Mesenchymal stem cell (in vitro differentiated cells and primary cell): Measurements from ENCODE around the gene ZNF268.

Experiments used
- DNase-seq: peaks from one replicate; pipeline ENCODE4 v3.0.0-alpha.2; 2013
- H2AFZ ChIP-seq: one replicate; pipeline ENCODE4 v1.6.1; 2013; ENCODE audit warnings: low read depth, mild to moderate bottlenecking, control low read depth, inconsistent platforms, low read length, moderate library complexity
- H2AK5ac ChIP-seq: 2 replicates; pipeline ENCODE4 v1.6.1; 2013; ENCODE audit warnings: low read length, moderate library complexity, mild to moderate bottlenecking, inconsistent platforms; ENCODE audit not compliant: severe bottlenecking
- H2BK120ac ChIP-seq: one replicate; pipeline ENCODE4 v1.6.1; 2013; ENCODE audit warnings: low read depth, mild to moderate bottlenecking, inconsistent platforms, low read length, moderate library complexity
- H2BK12ac ChIP-seq, 2 experiments: one replicate each; pipeline ENCODE4 v1.6.1; 2013; ENCODE audit warnings: inconsistent platforms in 2 of 2, low read length in 2 of 2, mild to moderate bottlenecking in 2 of 2, moderate library complexity in 2 of 2, control low read depth in 1 of 2
- H2BK15ac ChIP-seq: one replicate; pipeline ENCODE4 v1.6.1; 2013; ENCODE audit warnings: mild to moderate bottlenecking, low read depth, inconsistent platforms; ENCODE audit not compliant: poor library complexity, severe bottlenecking
- H2BK5ac ChIP-seq: 2 replicates; pipeline ENCODE4 v1.6.1; 2013; ENCODE audit warnings: low read depth, mild to moderate bottlenecking, low read length, control low read depth, inconsistent platforms; ENCODE audit not compliant: poor library complexity, severe bottlenecking
- H3K14ac ChIP-seq, 2 experiments: one replicate each; pipeline ENCODE4 v1.6.1; 2013; ENCODE audit warnings: inconsistent platforms in 2 of 2, low read length in 2 of 2, control low read depth in 1 of 2, mild to moderate bottlenecking in 1 of 2, moderate library complexity in 1 of 2
- H3K18ac ChIP-seq, 2 experiments: one replicate each; pipeline ENCODE4 v1.6.1; 2013; ENCODE audit warnings: inconsistent platforms in 2 of 2, low read length in 2 of 2, control low read depth in 1 of 2, low read depth in 1 of 2, mild to moderate bottlenecking in 1 of 2
- H3K23ac ChIP-seq, 2 experiments: one replicate each; pipeline ENCODE4 v1.6.1; 2013; ENCODE audit warnings: inconsistent platforms in 2 of 2, low read length in 2 of 2, mild to moderate bottlenecking in 2 of 2, moderate library complexity in 2 of 2, control low read depth in 1 of 2
- H3K27ac ChIP-seq: 2 replicates; pipeline ENCODE4 v1.5.1; 2013; ENCODE audit warnings: mild to moderate bottlenecking, moderate library complexity, low read length, control low read depth, inconsistent platforms; ENCODE audit not compliant: poor library complexity, severe bottlenecking
- H3K27me3 ChIP-seq, 2 experiments: 2 replicates each; pipeline versions ENCODE4 v1.6.1 to v1.7.0; 2013; ENCODE audit warnings: low read length in 2 of 2, mild to moderate bottlenecking in 2 of 2, moderate library complexity in 2 of 2, control low read depth in 1 of 2, inconsistent platforms in 1 of 2; ENCODE audit not compliant: control insufficient read depth in 1 of 2, insufficient read depth in 1 of 2
- H3K36me3 ChIP-seq, 2 experiments: 2 replicates each; pipeline versions ENCODE4 v1.6.1 to v1.7.0; 2013; ENCODE audit warnings: low read length in 2 of 2, control low read depth in 1 of 2, inconsistent platforms in 1 of 2, low read depth in 1 of 2, mild to moderate bottlenecking in 1 of 2; ENCODE audit not compliant: insufficient read depth in 2 of 2, control insufficient read depth in 1 of 2
- H3K4ac ChIP-seq, 2 experiments: one replicate each; pipeline ENCODE4 v1.6.1; 2013; ENCODE audit warnings: inconsistent platforms in 2 of 2, low read length in 2 of 2, mild to moderate bottlenecking in 2 of 2, moderate library complexity in 2 of 2, control low read depth in 1 of 2, low read depth in 1 of 2
- H3K4me1 ChIP-seq: 2 replicates; pipeline ENCODE4 v1.6.1; 2013; ENCODE audit warnings: low read depth, low read length, control low read depth; ENCODE audit not compliant: control insufficient read depth, insufficient read depth
- H3K4me2 ChIP-seq: 2 replicates; pipeline ENCODE4 v1.6.1; 2013; ENCODE audit warnings: low read length, mild to moderate bottlenecking, inconsistent platforms; ENCODE audit not compliant: poor library complexity, severe bottlenecking
- H3K4me3 ChIP-seq, 2 experiments: 2 replicates each; pipeline versions ENCODE4 v1.5.1 to v1.7.0; 2013; ENCODE audit warnings: low read length in 2 of 2, mild to moderate bottlenecking in 2 of 2, control low read depth in 1 of 2, low read depth in 1 of 2; ENCODE audit not compliant: insufficient read depth in 1 of 2
- H3K79me1 ChIP-seq: replicated peaks from 2 replicates; pipeline ENCODE4 v1.6.1; 2013; ENCODE audit warnings: mild to moderate bottlenecking, control low read depth, low read length, inconsistent platforms; ENCODE audit not compliant: poor library complexity, severe bottlenecking
- H3K9ac ChIP-seq: 2 replicates; pipeline ENCODE4 v1.7.0; 2013; ENCODE audit warnings: mild to moderate bottlenecking, low read length, moderate library complexity
- H3K9me3 ChIP-seq: 2 replicates; pipeline ENCODE4 v1.7.0; 2013; ENCODE audit warnings: mild to moderate bottlenecking, low read length; ENCODE audit not compliant: control insufficient read depth
- H4K8ac ChIP-seq: one replicate; pipeline ENCODE4 v1.6.1; 2013; ENCODE audit warnings: inconsistent platforms, mild to moderate bottlenecking, low read length, moderate library complexity
- H4K91ac ChIP-seq: one replicate; pipeline ENCODE4 v1.6.1; 2013; ENCODE audit warnings: mild to moderate bottlenecking, low read length, inconsistent platforms
- WGBS: methylation state at CpG from one replicate; pipeline ENCODE4 v1.1.7; 2013; ENCODE audit warnings: mixed read lengths; 5-methylcytosine and 5-hydroxymethylcytosine counted together

ZNF268 gene

DNA sequence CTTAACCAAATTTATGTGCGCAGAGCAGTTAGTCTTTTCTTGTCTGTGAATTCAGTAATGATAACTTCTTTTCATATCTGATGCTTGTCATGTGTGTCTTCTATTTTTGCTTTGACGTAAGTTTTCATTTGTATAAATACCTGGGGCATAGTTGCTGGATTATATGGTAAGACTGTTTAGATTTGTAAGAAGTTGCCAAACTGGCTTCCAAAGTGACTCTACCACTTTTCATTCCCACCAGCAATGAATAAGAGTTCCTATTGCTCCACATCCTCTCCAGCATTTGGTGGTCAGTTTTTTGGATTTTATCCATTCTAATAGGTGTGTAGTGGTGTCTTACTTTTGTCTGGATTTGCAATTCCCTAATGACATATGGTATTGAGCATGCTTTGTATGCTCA, 8.9 kb downstream of the ZNF268 start:
- H3K27me3 ChIP-seq = no peaks in the 10 kb centered on the region
- DNase-seq = no peak
- H2AK5ac ChIP-seq = no peak overlapping the region

DNA sequence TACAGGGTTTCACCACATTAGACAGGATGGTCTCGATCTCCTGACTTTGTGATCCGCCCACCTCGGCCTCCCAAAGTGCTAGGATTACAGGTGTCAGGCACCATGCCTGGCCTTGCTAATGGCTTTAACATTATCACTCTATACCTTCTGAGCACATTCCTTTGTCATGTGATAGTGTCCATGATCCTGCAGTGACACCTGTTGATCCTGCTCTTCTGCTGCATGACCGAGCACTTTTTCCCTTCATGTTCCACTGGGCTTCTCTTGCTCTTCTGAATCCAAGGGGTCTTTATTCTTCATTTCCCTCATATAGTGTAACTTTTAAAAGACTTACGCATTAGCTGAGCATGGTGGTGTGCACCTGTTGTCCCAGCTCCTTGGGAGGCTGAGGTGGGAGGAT, 11.6 kb downstream of the ZNF268 start:
- H2BK120ac ChIP-seq = no peak overlapping the region
- H3K27ac ChIP-seq = no peak overlapping the region
- no peak overlapping the region for H3K14ac ChIP-seq
- H4K8ac ChIP-seq = no peak overlapping the region
- H3K27me3 ChIP-seq = no peaks in the 10 kb centered on the region
- H3K4me2 ChIP-seq = no peak overlapping the region
- H3K36me3 ChIP-seq = peaks cover 64 to 85% of the 10 kb centered on the region in 2 experiments
- H3K9me3 ChIP-seq = peaks cover 86% of the 10 kb centered on the region
- H3K79me1 ChIP-seq = peaks cover 22% of the 10 kb centered on the region
- peak overlapping the region in 1 of 2 experiments; percentile 45 for H3K4me3 ChIP-seq
- no peaks in the 10 kb centered on the region for H3K4me1 ChIP-seq
- DNase-seq = no peak
- H4K91ac ChIP-seq = no peak overlapping the region
- H2BK15ac ChIP-seq = no peak overlapping the region
- no peak overlapping the region for H2AK5ac ChIP-seq
- H2BK5ac ChIP-seq = no peak overlapping the region
- H3K18ac ChIP-seq = no peak overlapping the region
- H2BK12ac ChIP-seq = no peak overlapping the region
- H3K4ac ChIP-seq = no peak overlapping the region
- H3K9ac ChIP-seq = no peak overlapping the region
- no peak overlapping the region for H2AFZ ChIP-seq
- no peak overlapping the region for H3K23ac ChIP-seq
- over 99% methylated on average over 5 of the region's 5 CpGs for WGBS

More for the DNA sequence above, 8.9 kb downstream of the ZNF268 start:
- Histone ChIP-seq H3K9me3 (peaks cover 100% of the 10 kb centered on the region), H3K14ac (no peak overlapping the region), H3K9ac (no peak overlapping the region), H2BK120ac (no peak overlapping the region), H3K4me3 (peak overlapping the region in 1 of 2 experiments; percentile 25), H3K79me1 (peaks cover 30% of the 10 kb centered on the region), H4K91ac (no peak overlapping the region), H3K27ac (no peak overlapping the region), H2BK5ac (no peak overlapping the region), H3K23ac (no peak overlapping the region), H2BK15ac (no peak overlapping the region), H3K36me3 (peaks cover 76 to 100% of the 10 kb centered on the region in 2 experiments), H3K4ac (no peak overlapping the region), H3K4me2 (no peak overlapping the region), H4K8ac (no peak overlapping the region), H3K4me1 (no peaks in the 10 kb centered on the region), H2AFZ (no peak overlapping the region), H2BK12ac (no peak overlapping the region), H3K18ac (no peak overlapping the region)
- 100% methylated on average over 1 of the region's 2 CpGs for WGBS

DNA sequence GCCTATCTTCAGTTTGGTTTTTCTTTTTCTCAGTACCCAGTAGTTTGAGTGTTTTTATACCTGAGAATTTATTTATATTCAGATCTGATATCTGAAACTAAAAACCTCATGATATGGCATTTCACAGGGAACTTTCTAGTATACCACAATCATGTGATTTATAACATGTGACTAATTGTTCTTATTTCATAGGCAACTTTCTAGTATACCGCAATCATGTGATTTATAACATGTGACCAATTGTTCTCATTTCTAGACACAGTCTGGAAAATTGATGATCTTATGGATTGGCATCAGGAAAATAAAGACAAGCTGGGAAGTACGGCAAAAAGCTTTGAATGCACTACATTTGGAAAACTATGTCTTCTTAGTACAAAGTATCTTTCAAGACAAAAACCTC, 20.6 kb downstream of the ZNF268 start:
- Histone ChIP-seq H3K27me3 (no peaks in the 10 kb centered on the region), H3K14ac (no peak overlapping the region), H3K4me2 (no peak overlapping the region), H3K79me1 (no peaks in the 10 kb centered on the region), H3K36me3 (peaks cover 3 to 51% of the 10 kb centered on the region in 2 experiments), H3K27ac (no peak overlapping the region), H3K9me3 (peaks cover 67% of the 10 kb centered on the region), H2BK120ac (no peak overlapping the region), H3K4me1 (no peaks in the 10 kb centered on the region), H3K18ac (no peak overlapping the region), H2BK5ac (no peak overlapping the region), H3K9ac (no peak overlapping the region), H3K23ac (no peak overlapping the region), H4K91ac (no peak overlapping the region), H3K4ac (no peak overlapping the region), H2AK5ac (no peak overlapping the region), H2BK15ac (no peak overlapping the region), H4K8ac (no peak overlapping the region), H3K4me3 (peak overlapping the region in 1 of 2 experiments; percentile 71), H2BK12ac (no peak overlapping the region), H2AFZ (no peak overlapping the region)
- 100% methylated on average over 1 of the region's 2 CpGs for WGBS
- no peak for DNase-seq

DNA sequence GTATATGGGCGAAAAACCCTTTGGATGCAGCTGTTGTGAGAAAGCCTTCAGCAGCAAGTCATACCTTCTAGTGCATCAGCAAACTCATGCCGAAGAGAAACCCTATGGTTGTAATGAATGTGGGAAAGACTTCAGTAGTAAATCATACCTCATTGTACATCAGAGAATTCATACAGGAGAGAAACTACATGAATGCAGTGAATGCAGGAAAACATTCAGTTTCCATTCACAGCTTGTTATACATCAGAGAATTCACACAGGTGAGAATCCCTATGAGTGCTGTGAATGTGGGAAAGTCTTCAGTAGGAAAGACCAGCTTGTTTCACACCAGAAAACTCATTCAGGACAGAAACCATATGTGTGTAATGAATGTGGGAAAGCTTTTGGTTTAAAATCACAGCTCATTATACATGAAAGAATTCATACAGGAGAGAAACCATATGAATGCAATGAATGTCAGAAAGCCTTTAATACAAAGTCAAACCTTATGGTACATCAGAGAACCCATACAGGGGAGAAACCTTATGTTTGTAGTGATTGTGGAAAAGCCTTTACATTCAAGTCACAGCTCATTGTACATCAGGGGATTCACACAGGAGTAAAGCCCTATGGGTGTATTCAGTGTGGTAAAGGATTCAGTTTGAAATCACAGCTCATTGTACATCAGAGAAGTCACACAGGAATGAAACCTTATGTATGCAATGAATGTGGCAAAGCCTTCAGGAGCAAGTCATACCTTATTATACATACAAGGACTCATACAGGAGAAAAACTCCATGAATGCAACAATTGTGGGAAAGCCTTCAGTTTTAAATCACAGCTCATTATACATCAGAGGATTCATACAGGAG, 21.4 kb downstream of the ZNF268 start:
- peak; percentile 31 for DNase-seq

More for the DNA sequence above, 21.4 kb downstream of the ZNF268 start:
- Histone ChIP-seq H3K27ac (no peak overlapping the region), H3K4me2 (no peak overlapping the region), H2AFZ (no peak overlapping the region), H2BK5ac (no peak overlapping the region), H3K79me1 (no peaks in the 10 kb centered on the region), H3K27me3 (no peaks in the 10 kb centered on the region), H3K4me3 (peak overlapping the region in 1 of 2 experiments; percentile 71), H3K23ac (no peak overlapping the region), H2BK15ac (no peak overlapping the region), H4K91ac (no peak overlapping the region), H3K14ac (no peak overlapping the region), H3K4me1 (no peaks in the 10 kb centered on the region), H3K9me3 (peaks cover 75% of the 10 kb centered on the region), H3K4ac (no peak overlapping the region), H2BK12ac (no peak overlapping the region), H2AK5ac (no peak overlapping the region), H3K18ac (no peak overlapping the region), H3K9ac (no peak overlapping the region), H4K8ac (no peak overlapping the region), H2BK120ac (no peak overlapping the region), H3K36me3 (peaks cover 3 to 51% of the 10 kb centered on the region in 2 experiments)
- WGBS = 100% methylated on average over 1 of the region's 2 CpGs
